ENCODE data around the gene EIF1. TPM values are rescaled to one million over a fixed set of nuclear protein-coding genes. Genes with fewer than 3 reads are reported as not detected.

EIF1 gene
- total RNA-seq, 2 donors from 2014 or later = 526 to 573 TPM

DNA sequence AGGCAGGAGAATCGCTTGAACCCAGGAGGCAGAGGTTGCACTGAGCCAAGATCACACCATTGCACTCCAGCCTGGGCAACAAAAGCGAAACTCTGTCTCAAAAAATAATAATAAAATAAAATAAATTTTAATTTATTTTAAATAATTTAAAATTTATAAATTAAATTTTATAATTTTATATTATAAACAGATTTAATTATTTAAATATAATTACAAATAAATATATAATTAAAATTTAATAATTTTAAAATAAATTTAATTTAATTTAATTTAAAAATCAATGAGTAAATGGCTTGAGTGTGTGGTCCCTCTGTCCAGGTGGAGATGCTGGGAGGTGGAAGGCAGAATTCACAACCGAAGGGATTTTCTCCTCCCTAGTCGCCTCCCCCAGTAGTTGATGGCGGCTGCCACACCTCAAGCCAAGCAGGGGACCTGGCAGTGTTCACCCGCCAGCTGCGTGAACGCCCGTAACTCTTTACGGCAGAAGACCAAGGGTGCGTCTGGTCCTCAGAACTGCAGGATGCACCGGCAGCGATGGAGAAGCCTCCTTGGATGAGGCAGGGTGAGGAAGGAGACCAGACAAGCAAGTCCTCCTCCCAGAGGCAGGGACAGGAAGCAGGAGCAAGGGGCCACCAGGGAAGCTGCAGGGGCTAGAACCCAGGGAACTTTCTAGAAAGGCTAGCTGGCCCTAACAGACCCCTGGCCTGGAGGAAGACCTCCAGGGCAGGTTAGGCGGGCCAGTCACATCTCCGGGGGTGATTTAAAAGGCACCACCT lies 41.5 kb upstream of the EIF1 start:
- 90 to 95% methylated on average over 10 to 14 of the region's 15 CpGs for WGBS, 2 experiments (ENCODE audit: insufficient coverage in 1 of 2, insufficient read length in 1 of 2)
- no peaks in the 10 kb centered on the region for H3K9me3 ChIP-seq (ENCODE audit: control insufficient read depth, low read length)
- H3K27me3 ChIP-seq (ENCODE audit: control insufficient read depth, insufficient read depth, low read length, poor library complexity, severe bottlenecking) = no peaks in the 10 kb centered on the region
- Mint-ChIP-seq H3K4me1 (peaks cover 5% of the 10 kb centered on the region), H3K36me3 (ENCODE audit: low read depth) (no peaks in the 10 kb centered on the region), H3K4me3 (no peak overlapping the region), H3K27ac (no peak overlapping the region), H3K9me3 (no peaks in the 10 kb centered on the region), H3K27me3 (ENCODE audit: insufficient read depth) (no peaks in the 10 kb centered on the region)
- H3K27ac ChIP-seq (ENCODE audit: low read depth, low read length) = no peak overlapping the region
- no peak overlapping the region for H3K4me3 ChIP-seq (ENCODE audit: low read length)
- no peaks in the 10 kb centered on the region for H3K4me1 ChIP-seq (ENCODE audit: control insufficient read depth, insufficient read depth, low read length)
- TF ChIP-seq, protein P1, sequence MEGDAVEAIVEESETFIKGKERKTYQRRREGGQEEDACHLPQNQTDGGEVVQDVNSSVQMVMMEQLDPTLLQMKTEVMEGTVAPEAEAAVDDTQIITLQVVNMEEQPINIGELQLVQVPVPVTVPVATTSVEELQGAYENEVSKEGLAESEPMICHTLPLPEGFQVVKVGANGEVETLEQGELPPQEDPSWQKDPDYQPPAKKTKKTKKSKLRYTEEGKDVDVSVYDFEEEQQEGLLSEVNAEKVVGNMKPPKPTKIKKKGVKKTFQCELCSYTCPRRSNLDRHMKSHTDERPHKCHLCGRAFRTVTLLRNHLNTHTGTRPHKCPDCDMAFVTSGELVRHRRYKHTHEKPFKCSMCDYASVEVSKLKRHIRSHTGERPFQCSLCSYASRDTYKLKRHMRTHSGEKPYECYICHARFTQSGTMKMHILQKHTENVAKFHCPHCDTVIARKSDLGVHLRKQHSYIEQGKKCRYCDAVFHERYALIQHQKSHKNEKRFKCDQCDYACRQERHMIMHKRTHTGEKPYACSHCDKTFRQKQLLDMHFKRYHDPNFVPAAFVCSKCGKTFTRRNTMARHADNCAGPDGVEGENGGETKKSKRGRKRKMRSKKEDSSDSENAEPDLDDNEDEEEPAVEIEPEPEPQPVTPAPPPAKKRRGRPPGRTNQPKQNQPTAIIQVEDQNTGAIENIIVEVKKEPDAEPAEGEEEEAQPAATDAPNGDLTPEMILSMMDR (conservative IDR thresholded peaks at IDR 0.05) = no peak
- H3K9ac ChIP-seq (ENCODE audit: extremely low read depth, low read length, poor library complexity, severe bottlenecking) = no peak overlapping the region
- no peak for DNase-seq
- no peaks in the 10 kb centered on the region for H3K36me3 ChIP-seq (ENCODE audit: control insufficient read depth, insufficient read depth, low read length)

DNA sequence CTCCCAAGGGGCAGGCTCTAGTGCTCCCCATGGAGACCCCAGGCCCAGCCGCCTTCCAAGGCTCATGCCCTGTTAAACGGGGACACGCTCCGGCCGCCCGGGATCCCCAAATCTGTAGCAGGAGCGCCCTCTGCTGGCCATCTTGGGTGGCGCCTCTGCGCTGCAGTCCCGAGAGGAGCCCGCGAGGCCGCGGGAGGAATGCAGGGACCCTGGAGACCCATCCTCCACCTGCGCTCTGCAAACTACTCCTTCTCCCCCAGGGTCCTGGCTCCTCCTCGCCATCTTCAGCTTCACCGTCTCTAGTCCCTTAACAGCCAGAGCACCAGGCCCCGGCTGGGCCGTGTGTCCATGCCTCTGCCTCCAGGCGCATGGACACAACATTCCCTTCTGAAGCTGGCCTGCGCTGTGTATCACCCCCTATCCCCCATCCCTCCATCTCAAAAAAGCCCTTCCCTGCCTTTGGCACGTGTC lies 40.7 kb upstream of the EIF1 start:
- Histone ChIP-seq H3K36me3 (ENCODE audit: control insufficient read depth, insufficient read depth, low read length) (no peaks in the 10 kb centered on the region), H3K9me3 (ENCODE audit: control insufficient read depth, low read length) (no peaks in the 10 kb centered on the region), H3K27me3 (ENCODE audit: control insufficient read depth, insufficient read depth, low read length, poor library complexity, severe bottlenecking) (no peaks in the 10 kb centered on the region), H3K27ac (ENCODE audit: low read depth, low read length) (no peak overlapping the region), H3K4me3 (ENCODE audit: low read length) (peak overlapping the region; percentile 27), H3K4me1 (ENCODE audit: control insufficient read depth, insufficient read depth, low read length) (no peaks in the 10 kb centered on the region), H3K9ac (ENCODE audit: extremely low read depth, low read length, poor library complexity, severe bottlenecking) (no peak overlapping the region)
- no peaks in the 10 kb centered on the region for H3K9me3 Mint-ChIP-seq
- H3K27ac Mint-ChIP-seq = no peak overlapping the region
- WGBS, 2 experiments (ENCODE audit: insufficient coverage in 1 of 2, insufficient read length in 1 of 2) = 5 to 7% methylated on average over 14 to 22 of the region's 22 CpGs
- peak overlapping the region; percentile 36 for H3K4me3 Mint-ChIP-seq
- no peaks in the 10 kb centered on the region for H3K36me3 Mint-ChIP-seq (ENCODE audit: low read depth)
- DNase-seq = peak; percentile 100
- TF ChIP-seq, protein P1 (conservative IDR thresholded peaks at IDR 0.05) = peak; percentile 97
- H3K27me3 Mint-ChIP-seq (ENCODE audit: insufficient read depth) = no peaks in the 10 kb centered on the region
- peaks cover 5% of the 10 kb centered on the region for H3K4me1 Mint-ChIP-seq

DNA sequence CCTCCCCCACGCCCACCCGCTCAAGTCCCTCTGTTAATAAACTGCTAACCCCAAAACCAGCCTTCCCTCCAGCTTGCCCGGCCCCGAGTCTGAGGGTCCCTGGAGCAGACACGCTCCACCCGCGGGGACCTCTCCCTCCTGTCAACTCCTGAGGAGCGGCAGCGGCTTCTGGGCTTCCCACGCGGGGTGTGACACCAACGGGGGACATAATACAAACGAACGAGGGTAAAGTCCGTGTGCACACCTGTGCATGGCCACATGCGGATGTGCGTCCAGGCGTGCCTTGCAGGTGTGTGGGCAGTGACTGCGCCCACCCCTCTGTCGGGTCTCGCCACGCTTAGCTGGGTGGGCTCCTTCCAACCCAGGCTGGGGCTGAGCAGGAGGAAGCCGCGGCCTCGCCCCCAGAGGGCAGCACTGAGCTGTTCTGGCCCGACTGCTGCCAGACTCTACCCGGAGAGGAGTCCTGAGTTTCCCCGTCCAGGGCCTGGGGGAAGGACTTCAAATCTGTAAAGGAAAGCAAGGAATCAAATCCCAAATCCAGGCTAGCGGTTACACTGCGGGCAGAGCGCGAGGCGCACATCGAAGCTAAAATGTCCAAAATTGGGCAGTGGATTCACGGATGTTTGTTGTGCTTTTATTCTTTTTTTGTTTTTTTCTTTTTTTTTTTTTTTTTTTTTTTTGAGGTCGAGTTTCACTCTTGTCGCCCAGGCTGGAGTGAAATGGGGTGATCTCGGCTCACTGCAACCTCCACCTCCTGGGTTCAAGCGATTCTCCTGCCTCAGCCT lies 40.1 kb upstream of the EIF1 start:
- no peaks in the 10 kb centered on the region for H3K36me3 Mint-ChIP-seq (ENCODE audit: low read depth)
- Histone ChIP-seq H3K27ac (ENCODE audit: low read depth, low read length) (no peak overlapping the region), H3K4me1 (ENCODE audit: control insufficient read depth, insufficient read depth, low read length) (no peaks in the 10 kb centered on the region), H3K36me3 (ENCODE audit: control insufficient read depth, insufficient read depth, low read length) (no peaks in the 10 kb centered on the region), H3K9me3 (ENCODE audit: control insufficient read depth, low read length) (no peaks in the 10 kb centered on the region), H3K27me3 (ENCODE audit: control insufficient read depth, insufficient read depth, low read length, poor library complexity, severe bottlenecking) (no peaks in the 10 kb centered on the region), H3K4me3 (ENCODE audit: low read length) (peak overlapping the region; percentile 27), H3K9ac (ENCODE audit: extremely low read depth, low read length, poor library complexity, severe bottlenecking) (no peak overlapping the region)
- no peaks in the 10 kb centered on the region for H3K27me3 Mint-ChIP-seq (ENCODE audit: insufficient read depth)
- peak; percentile 98 for DNase-seq
- no peaks in the 10 kb centered on the region for H3K9me3 Mint-ChIP-seq
- TF ChIP-seq, protein P1 (conservative IDR thresholded peaks at IDR 0.05) = peak; percentile 98
- no peak overlapping the region for H3K27ac Mint-ChIP-seq
- WGBS, 2 experiments (ENCODE audit: insufficient coverage in 1 of 2, insufficient read length in 1 of 2) = 10% methylated on average over 26 to 35 of the region's 39 CpGs
- peak overlapping the region; percentile 36 for H3K4me3 Mint-ChIP-seq
- peaks cover 5% of the 10 kb centered on the region for H3K4me1 Mint-ChIP-seq

Data from endodermal cell (in vitro differentiated cells).